ENCODE data around the gene PBX4.

- TF ChIP-seq CTCF (IDR thresholded peaks at IDR 0.05; ENCODE audit: low read depth, low read length) = no peak
- TF ChIP-seq POLR2A (IDR thresholded peaks at IDR 0.05; ENCODE audit: extremely low read depth, insufficient read length) = no peak
Measured at GRCh38 chr19:19525611-19526380, 92.7 kb downstream of the PBX4 start.

All from NB4 (cell line).